ENCODE data around the gene ADAMTSL3.

ADAMTSL3 gene

GRCh38 chr15:83793069-83793468, 139.1 kb downstream of the ADAMTSL3 start:
- Histone ChIP-seq H3K9me3 (ENCODE audit: insufficient read depth, low read length) (no peaks in the 10 kb centered on the region), H3K27me3 (ENCODE audit: low read length) (no peaks in the 10 kb centered on the region), H3K36me3 (ENCODE audit: low read length) (no peaks in the 10 kb centered on the region), H3K4me2 (ENCODE audit: low read depth, low read length, poor library complexity, severe bottlenecking) (no peak overlapping the region), H3K9ac (ENCODE audit: low read length) (no peak overlapping the region), H3K79me2 (ENCODE audit: insufficient read depth, low read length) (no peaks in the 10 kb centered on the region), H3K27ac (ENCODE audit: low read depth, low read length) (no peak overlapping the region), H2AFZ (ENCODE audit: low read depth, low read length, severe bottlenecking) (no peak overlapping the region), H3K4me3 (ENCODE audit: insufficient read depth, low read length, poor library complexity, severe bottlenecking) (no peak overlapping the region), H3F3A (ENCODE audit: insufficient read depth) (no peaks in the 10 kb centered on the region), H3K9me2 (replicated peaks; ENCODE audit: insufficient read depth, low read length) (no peaks in the 10 kb centered on the region), H4K20me1 (ENCODE audit: low read depth, low read length) (no peaks in the 10 kb centered on the region)
- TF ChIP-seq EZH2phosphoT487 (conservative IDR thresholded peaks at IDR 0.05; ENCODE audit: low read length) (no peak), CTCF (IDR thresholded peaks at IDR 0.05; ENCODE audit: insufficient read depth, low read length, poor library complexity, severe bottlenecking) (no peak)

GRCh38 chr15:83794209-83794608, 140.3 kb downstream of the ADAMTSL3 start:
- Histone ChIP-seq H3K4me2 (ENCODE audit: low read depth, low read length, poor library complexity, severe bottlenecking) (no peak overlapping the region), H3K27ac (ENCODE audit: low read depth, low read length) (no peak overlapping the region), H3K4me3 (ENCODE audit: insufficient read depth, low read length, poor library complexity, severe bottlenecking) (no peak overlapping the region), H3K9ac (ENCODE audit: low read length) (no peak overlapping the region), H3K36me3 (ENCODE audit: low read length) (no peaks in the 10 kb centered on the region), H3K27me3 (ENCODE audit: low read length) (no peaks in the 10 kb centered on the region), H3K79me2 (ENCODE audit: insufficient read depth, low read length) (no peaks in the 10 kb centered on the region), H3K9me2 (replicated peaks; ENCODE audit: insufficient read depth, low read length) (no peaks in the 10 kb centered on the region), H3F3A (ENCODE audit: insufficient read depth) (no peaks in the 10 kb centered on the region), H4K20me1 (ENCODE audit: low read depth, low read length) (no peaks in the 10 kb centered on the region), H2AFZ (ENCODE audit: low read depth, low read length, severe bottlenecking) (no peak overlapping the region), H3K9me3 (ENCODE audit: insufficient read depth, low read length) (no peaks in the 10 kb centered on the region)
- TF ChIP-seq CTCF (IDR thresholded peaks at IDR 0.05; ENCODE audit: insufficient read depth, low read length, poor library complexity, severe bottlenecking) (no peak), EZH2phosphoT487 (conservative IDR thresholded peaks at IDR 0.05; ENCODE audit: low read length) (no peak)

- H3K9me2 ChIP-seq (replicated peaks; ENCODE audit: insufficient read depth, low read length): no peaks in the 10 kb centered on the region
- no peaks in the 10 kb centered on the region for H4K20me1 ChIP-seq (ENCODE audit: low read depth, low read length)
- no peaks in the 10 kb centered on the region for H3K27me3 ChIP-seq (ENCODE audit: low read length)
- TF ChIP-seq CTCF (IDR thresholded peaks at IDR 0.05; ENCODE audit: insufficient read depth, low read length, poor library complexity, severe bottlenecking): no peak
- no peak for TF ChIP-seq EZH2phosphoT487 (conservative IDR thresholded peaks at IDR 0.05; ENCODE audit: low read length)
- no peaks in the 10 kb centered on the region for H3F3A ChIP-seq (ENCODE audit: insufficient read depth)
- H3K9ac ChIP-seq (ENCODE audit: low read length): no peak overlapping the region
- no peak overlapping the region for H3K27ac ChIP-seq (ENCODE audit: low read depth, low read length)
- no peak overlapping the region for H3K4me2 ChIP-seq (ENCODE audit: low read depth, low read length, poor library complexity, severe bottlenecking)
- no peak overlapping the region for H2AFZ ChIP-seq (ENCODE audit: low read depth, low read length, severe bottlenecking)
- H3K9me3 ChIP-seq (ENCODE audit: insufficient read depth, low read length): peaks cover 6% of the 10 kb centered on the region; the same call in 1 of the 2 replicates
- no peaks in the 10 kb centered on the region for H3K36me3 ChIP-seq (ENCODE audit: low read length)
- H3K4me3 ChIP-seq (ENCODE audit: insufficient read depth, low read length, poor library complexity, severe bottlenecking): no peak overlapping the region
- no peaks in the 10 kb centered on the region for H3K79me2 ChIP-seq (ENCODE audit: insufficient read depth, low read length)
Observed at GRCh38 chr15:83809345-83809744, 155.4 kb downstream of the ADAMTSL3 start.

All from SU-DHL-6 (cell line).